ENCODE measurements around the gene MEGF6.

The MEGF6 gene

GRCh38 chr1:3485016-3485415 is 126.3 kb downstream of the MEGF6 start:
- no peak for DNase-seq (ENCODE audit: low read depth in 2 of 2)

GRCh38 chr1:3483801-3484444 is 127.4 kb downstream of the MEGF6 start:
- peak in 1 of 2 donors; percentile 12 for DNase-seq (ENCODE audit: low read depth in 2 of 2)

GRCh38 chr1:3483380-3483779 is 127.9 kb downstream of the MEGF6 start:
- no peak for DNase-seq (ENCODE audit: low read depth in 2 of 2)

- no peak for DNase-seq (ENCODE audit: low read depth in 2 of 2)
These were observed 128.9 kb downstream of the MEGF6 start for GRCh38 chr1:3482378-3482849.

- DNase-seq (ENCODE audit: low read depth in 2 of 2), result no peak
These were observed 129.4 kb downstream of the MEGF6 start for GRCh38 chr1:3481836-3482375.

- no peak for DNase-seq (ENCODE audit: low read depth in 2 of 2)
These were observed 130.3 kb downstream of the MEGF6 start for GRCh38 chr1:3481046-3481445.

GRCh38 chr1:3480369-3480719 is 131.0 kb downstream of the MEGF6 start:
- no peak for DNase-seq (ENCODE audit: low read depth in 2 of 2)

- DNase-seq (ENCODE audit: low read depth in 2 of 2), result no peak
These were observed 131.6 kb downstream of the MEGF6 start for GRCh38 chr1:3479511-3480368.

GRCh38 chr1:3478187-3478586 is 133.1 kb downstream of the MEGF6 start:
- DNase-seq (ENCODE audit: low read depth in 2 of 2), result no peak

GRCh38 chr1:3477241-3477995 is 133.9 kb downstream of the MEGF6 start:
- no peak for DNase-seq (ENCODE audit: low read depth in 2 of 2)

- DNase-seq (ENCODE audit: low read depth in 2 of 2), result no peak
These were observed 134.6 kb downstream of the MEGF6 start for GRCh38 chr1:3476666-3477065.

- DNase-seq (ENCODE audit: low read depth in 2 of 2), result no peak
These were observed 135.3 kb downstream of the MEGF6 start for GRCh38 chr1:3475839-3476573.

- no peak for DNase-seq (ENCODE audit: low read depth in 2 of 2)
These were observed 136.9 kb downstream of the MEGF6 start for GRCh38 chr1:3474421-3474820.

- DNase-seq (ENCODE audit: low read depth in 2 of 2), result no peak
These were observed 137.3 kb downstream of the MEGF6 start for GRCh38 chr1:3474016-3474415.

GRCh38 chr1:3473381-3473844 is 137.9 kb downstream of the MEGF6 start:
- no peak for DNase-seq (ENCODE audit: low read depth in 2 of 2)

GRCh38 chr1:3472906-3473305 is 138.4 kb downstream of the MEGF6 start:
- no peak for DNase-seq (ENCODE audit: low read depth in 2 of 2)

- DNase-seq (ENCODE audit: low read depth in 2 of 2), result no peak
These were observed 139.0 kb downstream of the MEGF6 start for GRCh38 chr1:3472088-3472850.

- no peak for DNase-seq (ENCODE audit: low read depth in 2 of 2)
These were observed 139.8 kb downstream of the MEGF6 start for GRCh38 chr1:3471356-3472087.

GRCh38 chr1:3470650-3471355 is 140.5 kb downstream of the MEGF6 start:
- no peak for DNase-seq (ENCODE audit: low read depth in 2 of 2)
